ENCODE results near the gene EPB42. TPM values are rescaled to one million over a fixed set of nuclear protein-coding genes. Genes with fewer than 3 reads are reported as not detected.

Gene EPB42
- total RNA-seq, 4 donors from 2014 or later, result not detected

- TF ChIP-seq CTCF (IDR thresholded peaks at IDR 0.05), result no peak
- TF ChIP-seq POLR2A (IDR thresholded peaks at IDR 0.05), result no peak
- Histone ChIP-seq H3K27ac (no peak overlapping the region), H3K36me3 (no peaks in the 10 kb centered on the region), H3K9me3 (no peaks in the 10 kb centered on the region), H3K27me3 (no peaks in the 10 kb centered on the region), H3K4me1 (peaks cover 0 to 7% of the 10 kb centered on the region in 2 donors), H3K4me3 (replicated peaks in 1 of 3) (no peak overlapping the region)
- DNase-seq, result peak; percentile 72 to 82
- WGBS, 2 donors, result 43 to 50% methylated on average over 13 to 15 of the region's 15 CpGs
- intact Hi-C loops (cut with DNase I), result no loop called here
These were observed 32.9 kb upstream of the EPB42 start for GRCh38 chr15:43253431-43254403.

GRCh38 chr15:43251871-43252250 is 31.0 kb upstream of the EPB42 start:
- H3K27me3 ChIP-seq, result no peaks in the 10 kb centered on the region
- H3K4me3 ChIP-seq (replicated peaks in 1 of 3), result no peak overlapping the region
- no peak overlapping the region for H3K27ac ChIP-seq
- TF ChIP-seq CTCF (IDR thresholded peaks at IDR 0.05) (no peak), POLR2A (IDR thresholded peaks at IDR 0.05) (no peak)
- DNase-seq, result no peak
- WGBS, 2 donors, result 92 to 93% methylated on average over 4 of the region's 4 CpGs
- H3K36me3 ChIP-seq, result no peaks in the 10 kb centered on the region
- peaks cover 0 to 7% of the 10 kb centered on the region in 2 donors for H3K4me1 ChIP-seq
- H3K9me3 ChIP-seq, result no peaks in the 10 kb centered on the region
- intact Hi-C loops (cut with DNase I), result no loop called here

- no peaks in the 10 kb centered on the region for H3K36me3 ChIP-seq
- H3K4me1 ChIP-seq, result peaks cover 0 to 7% of the 10 kb centered on the region in 2 donors
- intact Hi-C loops (cut with DNase I), result no loop called here
- TF ChIP-seq CTCF (IDR thresholded peaks at IDR 0.05), result no peak
- TF ChIP-seq POLR2A (IDR thresholded peaks at IDR 0.05), result no peak
- no peak overlapping the region for H3K27ac ChIP-seq
- DNase-seq, result no peak
- H3K27me3 ChIP-seq, result no peaks in the 10 kb centered on the region
- WGBS, 2 donors, result 91 to 93% methylated on average over 8 of the region's 8 CpGs
- H3K9me3 ChIP-seq, result no peaks in the 10 kb centered on the region
- no peak overlapping the region for H3K4me3 ChIP-seq (replicated peaks in 1 of 3)
These were observed 30.5 kb upstream of the EPB42 start for GRCh38 chr15:43251185-43251870.

GRCh38 chr15:43250785-43251184 is 30.0 kb upstream of the EPB42 start:
- Histone ChIP-seq H3K36me3 (no peaks in the 10 kb centered on the region), H3K4me3 (replicated peaks in 1 of 3) (no peak overlapping the region), H3K9me3 (no peaks in the 10 kb centered on the region), H3K27me3 (no peaks in the 10 kb centered on the region), H3K4me1 (peaks cover 0 to 7% of the 10 kb centered on the region in 2 donors), H3K27ac (no peak overlapping the region)
- 80 to 84% methylated on average over 2 of the region's 2 CpGs for WGBS, 2 donors
- DNase-seq, result no peak
- TF ChIP-seq CTCF (IDR thresholded peaks at IDR 0.05), result no peak
- TF ChIP-seq POLR2A (IDR thresholded peaks at IDR 0.05), result no peak
- intact Hi-C loops (cut with DNase I), result no loop called here

Data from thyroid gland (tissue), 4 donors.